Measurements from ENCODE around the gene CLEC18B. TPM values are rescaled to one million over a fixed set of nuclear protein-coding genes. Genes with fewer than 3 reads are reported as not detected.
A peak's percentile ranks its signal among the peaks of the same experiment; 100 is the strongest.
"Not testable (repeated sequence)": the region's sequence is repeated elsewhere in the genome, so short reads cannot be mapped to it uniquely, and the experiment has no call there.

The CLEC18B gene
- total and polyA plus RNA-seq, 4 donors, result 0.21 to 1.3 (median 0.43) TPM; not detected in 1

DNA sequence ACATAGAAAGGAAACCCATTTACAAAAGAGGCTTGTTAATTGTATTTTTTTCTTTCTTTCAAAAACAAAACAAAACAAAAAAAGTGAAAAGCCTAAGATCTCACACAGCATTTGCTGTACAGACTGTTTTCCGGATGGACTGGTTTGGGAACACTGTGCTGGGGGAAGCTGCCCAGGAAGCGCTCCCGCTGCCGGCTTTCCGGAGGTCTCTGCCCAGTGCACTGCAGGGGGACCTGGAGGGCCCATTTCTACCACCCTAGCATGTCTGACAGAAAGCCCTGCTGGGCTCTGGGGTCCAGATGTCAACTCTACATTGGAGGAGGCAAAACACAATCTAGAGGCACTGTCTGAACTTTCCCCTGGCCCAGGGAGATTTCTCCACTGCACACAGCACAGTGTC lies 26.3 kb upstream of the CLEC18B start:
- Histone ChIP-seq H3K27me3 (ENCODE audit: control insufficient read depth in 4 of 4, insufficient read depth in 4 of 4, low read length in 3 of 4) (no peaks in the 10 kb centered on the region), H3K9me3 (ENCODE audit: control insufficient read depth in 4 of 4, low read length in 3 of 4) (no peaks in the 10 kb centered on the region), H3K4me3 (ENCODE audit: low read depth in 1 of 3, low read length in 3 of 3) (no peak overlapping the region), H3K9ac (ENCODE audit: low read depth in 1 of 2, low read length in 2 of 2) (no peak overlapping the region), H3K36me3 (ENCODE audit: control insufficient read depth in 4 of 4, insufficient read depth in 3 of 4, low read depth in 1 of 4, low read length in 3 of 4) (peaks cover 2 to 18% (median 17%) of the 10 kb centered on the region in 4 donors), H3K27ac (ENCODE audit: low read depth in 1 of 2, low read length in 2 of 2) (no peak overlapping the region), H3K4me1 (ENCODE audit: control insufficient read depth in 4 of 4, insufficient read depth in 4 of 4, low read length in 3 of 4) (peaks cover 0 to 4% (median 0%) of the 10 kb centered on the region in 4 donors)
- TF ChIP-seq TAF1 (conservative IDR thresholded peaks at IDR 0.05) (no peak), NR2F2 (IDR thresholded peaks at IDR 0.05) (peak; percentile 37), YY1 (IDR thresholded peaks at IDR 0.05) (no peak), EGR1 (IDR thresholded peaks at IDR 0.05; ENCODE audit: low read depth in 2 of 2) (no peak)
- WGBS, result 89% methylated on average over 5 of the region's 5 CpGs
- DNase-seq (ENCODE audit: low spot score), result no peak

DNA sequence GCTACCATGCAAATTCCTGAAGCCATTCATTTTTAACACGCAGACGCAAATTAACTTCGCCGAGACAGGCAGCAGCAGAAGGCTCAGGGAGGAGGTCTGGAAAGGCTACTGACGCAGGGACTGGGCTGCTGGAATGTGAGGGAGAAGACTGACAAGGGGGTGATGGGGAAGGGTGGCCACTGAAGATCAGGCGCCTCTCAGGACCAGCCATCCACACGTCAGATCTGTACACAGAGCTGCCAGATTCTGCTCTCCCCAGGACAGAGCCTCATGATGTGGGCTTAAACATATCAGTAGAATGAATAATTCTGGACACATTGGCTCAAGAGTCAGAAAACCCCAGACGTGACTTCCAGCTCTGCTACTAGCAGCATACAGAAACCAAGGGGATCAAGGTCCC lies 25.6 kb upstream of the CLEC18B start:
- 98% methylated on average over 8 of the region's 8 CpGs for WGBS
- Histone ChIP-seq H3K27ac (ENCODE audit: low read depth in 1 of 2, low read length in 2 of 2) (no peak overlapping the region), H3K36me3 (ENCODE audit: control insufficient read depth in 4 of 4, insufficient read depth in 3 of 4, low read depth in 1 of 4, low read length in 3 of 4) (peaks cover 2 to 13% (median 12%) of the 10 kb centered on the region in 4 donors), H3K4me3 (ENCODE audit: low read depth in 1 of 3, low read length in 3 of 3) (no peak overlapping the region), H3K27me3 (ENCODE audit: control insufficient read depth in 4 of 4, insufficient read depth in 4 of 4, low read length in 3 of 4) (no peaks in the 10 kb centered on the region), H3K9me3 (ENCODE audit: control insufficient read depth in 4 of 4, low read length in 3 of 4) (no peaks in the 10 kb centered on the region), H3K9ac (ENCODE audit: low read depth in 1 of 2, low read length in 2 of 2) (no peak overlapping the region), H3K4me1 (ENCODE audit: control insufficient read depth in 4 of 4, insufficient read depth in 4 of 4, low read length in 3 of 4) (peaks cover 0 to 4% (median 0%) of the 10 kb centered on the region in 4 donors)
- DNase-seq (ENCODE audit: low spot score), result no peak
- TF ChIP-seq, protein P1, sequence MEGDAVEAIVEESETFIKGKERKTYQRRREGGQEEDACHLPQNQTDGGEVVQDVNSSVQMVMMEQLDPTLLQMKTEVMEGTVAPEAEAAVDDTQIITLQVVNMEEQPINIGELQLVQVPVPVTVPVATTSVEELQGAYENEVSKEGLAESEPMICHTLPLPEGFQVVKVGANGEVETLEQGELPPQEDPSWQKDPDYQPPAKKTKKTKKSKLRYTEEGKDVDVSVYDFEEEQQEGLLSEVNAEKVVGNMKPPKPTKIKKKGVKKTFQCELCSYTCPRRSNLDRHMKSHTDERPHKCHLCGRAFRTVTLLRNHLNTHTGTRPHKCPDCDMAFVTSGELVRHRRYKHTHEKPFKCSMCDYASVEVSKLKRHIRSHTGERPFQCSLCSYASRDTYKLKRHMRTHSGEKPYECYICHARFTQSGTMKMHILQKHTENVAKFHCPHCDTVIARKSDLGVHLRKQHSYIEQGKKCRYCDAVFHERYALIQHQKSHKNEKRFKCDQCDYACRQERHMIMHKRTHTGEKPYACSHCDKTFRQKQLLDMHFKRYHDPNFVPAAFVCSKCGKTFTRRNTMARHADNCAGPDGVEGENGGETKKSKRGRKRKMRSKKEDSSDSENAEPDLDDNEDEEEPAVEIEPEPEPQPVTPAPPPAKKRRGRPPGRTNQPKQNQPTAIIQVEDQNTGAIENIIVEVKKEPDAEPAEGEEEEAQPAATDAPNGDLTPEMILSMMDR (IDR thresholded peaks at IDR 0.05; ENCODE audit: low read depth, low read length, missing input control), result no peak
- TF ChIP-seq, protein P2, sequence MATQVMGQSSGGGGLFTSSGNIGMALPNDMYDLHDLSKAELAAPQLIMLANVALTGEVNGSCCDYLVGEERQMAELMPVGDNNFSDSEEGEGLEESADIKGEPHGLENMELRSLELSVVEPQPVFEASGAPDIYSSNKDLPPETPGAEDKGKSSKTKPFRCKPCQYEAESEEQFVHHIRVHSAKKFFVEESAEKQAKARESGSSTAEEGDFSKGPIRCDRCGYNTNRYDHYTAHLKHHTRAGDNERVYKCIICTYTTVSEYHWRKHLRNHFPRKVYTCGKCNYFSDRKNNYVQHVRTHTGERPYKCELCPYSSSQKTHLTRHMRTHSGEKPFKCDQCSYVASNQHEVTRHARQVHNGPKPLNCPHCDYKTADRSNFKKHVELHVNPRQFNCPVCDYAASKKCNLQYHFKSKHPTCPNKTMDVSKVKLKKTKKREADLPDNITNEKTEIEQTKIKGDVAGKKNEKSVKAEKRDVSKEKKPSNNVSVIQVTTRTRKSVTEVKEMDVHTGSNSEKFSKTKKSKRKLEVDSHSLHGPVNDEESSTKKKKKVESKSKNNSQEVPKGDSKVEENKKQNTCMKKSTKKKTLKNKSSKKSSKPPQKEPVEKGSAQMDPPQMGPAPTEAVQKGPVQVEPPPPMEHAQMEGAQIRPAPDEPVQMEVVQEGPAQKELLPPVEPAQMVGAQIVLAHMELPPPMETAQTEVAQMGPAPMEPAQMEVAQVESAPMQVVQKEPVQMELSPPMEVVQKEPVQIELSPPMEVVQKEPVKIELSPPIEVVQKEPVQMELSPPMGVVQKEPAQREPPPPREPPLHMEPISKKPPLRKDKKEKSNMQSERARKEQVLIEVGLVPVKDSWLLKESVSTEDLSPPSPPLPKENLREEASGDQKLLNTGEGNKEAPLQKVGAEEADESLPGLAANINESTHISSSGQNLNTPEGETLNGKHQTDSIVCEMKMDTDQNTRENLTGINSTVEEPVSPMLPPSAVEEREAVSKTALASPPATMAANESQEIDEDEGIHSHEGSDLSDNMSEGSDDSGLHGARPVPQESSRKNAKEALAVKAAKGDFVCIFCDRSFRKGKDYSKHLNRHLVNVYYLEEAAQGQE (IDR thresholded peaks at IDR 0.05), result no peak
- no peak for TF ChIP-seq HNF4A (conservative IDR thresholded peaks at IDR 0.05)
- no peak for TF ChIP-seq TAF1 (conservative IDR thresholded peaks at IDR 0.05)
- TF ChIP-seq, protein P3, sequence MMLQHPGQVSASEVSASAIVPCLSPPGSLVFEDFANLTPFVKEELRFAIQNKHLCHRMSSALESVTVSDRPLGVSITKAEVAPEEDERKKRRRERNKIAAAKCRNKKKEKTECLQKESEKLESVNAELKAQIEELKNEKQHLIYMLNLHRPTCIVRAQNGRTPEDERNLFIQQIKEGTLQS (IDR thresholded peaks at IDR 0.05), result no peak
- TF ChIP-seq JUND (IDR thresholded peaks at IDR 0.05), result no peak
- TF ChIP-seq FOXA1 (IDR thresholded peaks at IDR 0.05), result no peak

DNA sequence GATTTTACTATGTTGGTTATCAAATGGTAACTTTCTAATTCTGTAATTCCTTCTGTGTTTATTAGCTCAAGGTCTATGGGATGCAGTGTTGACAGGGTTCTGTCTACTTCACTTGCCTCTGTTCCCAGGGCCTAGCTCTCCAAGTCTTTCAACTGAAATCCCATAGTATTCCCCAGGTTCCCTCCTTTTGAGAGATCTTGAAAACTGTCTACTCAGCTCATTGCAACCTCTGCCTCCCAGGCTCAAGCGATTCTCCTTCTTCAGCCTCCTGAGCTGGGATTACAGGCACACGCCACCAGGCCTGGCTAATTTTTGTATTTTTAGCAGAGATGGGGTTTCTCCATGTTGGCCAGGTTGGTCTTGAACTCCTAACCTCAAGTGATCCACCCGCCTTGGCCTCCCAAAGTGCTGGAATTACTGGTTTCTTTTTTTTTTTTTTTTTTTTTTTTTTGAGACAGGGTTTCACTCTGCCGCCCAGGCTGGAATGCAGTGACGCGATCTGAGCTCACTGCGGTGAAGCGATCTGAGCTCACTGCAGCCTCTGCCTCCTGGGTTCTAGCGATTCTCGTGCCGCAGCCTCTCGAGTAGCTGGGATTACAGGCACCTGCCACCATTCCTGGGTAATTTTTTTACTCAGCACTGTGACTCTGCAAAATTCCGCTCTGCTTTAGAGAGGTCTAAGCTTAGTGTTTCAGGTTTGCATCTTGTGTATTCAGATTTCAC lies 22.5 kb upstream of the CLEC18B start:
- not testable (repeated sequence) for DNase-seq (ENCODE audit: low spot score)
- 99% methylated on average over 13 of the region's 13 CpGs for WGBS

More for the DNA sequence above, 22.5 kb upstream of the CLEC18B start:
- not testable (repeated sequence) for H3K27me3 ChIP-seq (ENCODE audit: control insufficient read depth in 4 of 4, insufficient read depth in 4 of 4, low read length in 3 of 4); H3K9ac ChIP-seq (ENCODE audit: low read depth in 1 of 2, low read length in 2 of 2); H3K4me1 ChIP-seq (ENCODE audit: control insufficient read depth in 4 of 4, insufficient read depth in 4 of 4, low read length in 3 of 4); H3K9me3 ChIP-seq (ENCODE audit: control insufficient read depth in 4 of 4, low read length in 3 of 4); H3K36me3 ChIP-seq (ENCODE audit: control insufficient read depth in 4 of 4, insufficient read depth in 3 of 4, low read depth in 1 of 4, low read length in 3 of 4); H3K27ac ChIP-seq (ENCODE audit: low read depth in 1 of 2, low read length in 2 of 2); H3K4me3 ChIP-seq (ENCODE audit: low read depth in 1 of 3, low read length in 3 of 3)

All from liver (tissue), 9 donors.